ENCODE data around the gene FOXN3. TPM values are rescaled to one million over a fixed set of nuclear protein-coding genes. Genes with fewer than 3 reads are reported as not detected.

FOXN3 gene
- total and polyA plus RNA-seq, 2 experiments from 2014 or later: 98.9 to 167 TPM

DNA sequence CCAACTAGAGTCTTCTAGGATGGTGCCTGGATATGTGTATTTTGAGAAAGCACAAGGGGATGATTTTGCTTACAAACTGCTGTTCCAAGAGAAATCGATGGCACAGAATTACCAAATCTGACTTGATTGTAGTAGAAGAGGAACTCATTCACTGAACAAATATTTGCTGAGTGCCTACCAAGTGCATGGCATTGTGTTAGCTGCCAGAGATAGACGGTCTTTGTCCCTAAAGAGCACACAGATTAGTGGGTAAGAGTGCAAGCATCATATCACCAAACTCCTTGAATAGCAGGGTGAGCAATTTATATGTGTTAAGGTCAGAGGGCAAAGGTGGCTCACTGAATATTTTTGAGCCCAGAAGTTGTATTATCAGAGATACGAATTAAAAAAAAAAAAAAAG, 3.5 kb upstream of the FOXN3 start:
- Histone ChIP-seq H3K79me2 (replicated peaks; ENCODE audit: insufficient read depth) (peaks cover 89% of the 10 kb centered on the region), H3K4me1 (ENCODE audit: insufficient read depth) (peaks cover 40% of the 10 kb centered on the region), H2AFZ (no peak overlapping the region), H3K27me3 (ENCODE audit: insufficient read depth) (no peaks in the 10 kb centered on the region), H3K27ac (ENCODE audit: low read depth) (0 out of 2 replicates have a peak overlapping the region, but pooled peaks have one; percentile 52), H3K36me3 (ENCODE audit: insufficient read depth) (no peaks in the 10 kb centered on the region), H3K4me2 (no peak overlapping the region), H3K4me3 (no peak overlapping the region), H3K9me2 (ENCODE audit: insufficient read depth) (no peaks in the 10 kb centered on the region), H3F3A (replicated peaks; ENCODE audit: low read depth) (0 out of 2 replicates have a peak, but pooled peaks cover 15% of the 10 kb centered on the region), H4K20me1 (replicated peaks; ENCODE audit: insufficient read depth) (peaks cover 3% of the 10 kb centered on the region; the same call in 1 of the 2 replicates)
- H3K4me1 Mint-ChIP-seq: peaks cover 62% of the 10 kb centered on the region
- no peaks in the 10 kb centered on the region; the same call in 2 of the 3 replicates for H3K9me3 Mint-ChIP-seq
- H3K27ac Mint-ChIP-seq: no peak overlapping the region
- H3K4me3 Mint-ChIP-seq: no peak overlapping the region
- DNase-seq (ENCODE audit: low spot score): no peak
- peaks cover 29% of the 10 kb centered on the region; the same call in 2 of the 3 replicates for H3K36me3 Mint-ChIP-seq (ENCODE audit: low read depth)
- ATAC-seq: no peak
- H3K27me3 Mint-ChIP-seq (ENCODE audit: insufficient read depth, low read depth, poor library complexity): peaks cover 18% of the 10 kb centered on the region
- no peak for TF ChIP-seq ZNF331 (CRISPR knock-in tag; IDR thresholded peaks at IDR 0.05; ENCODE audit: low read depth)
- 0 out of 2 replicates have a peak, but pooled peaks have one; percentile 6 for TF ChIP-seq POLR2AphosphoS5 (IDR thresholded peaks at IDR 0.05; ENCODE audit: low read depth)

DNA sequence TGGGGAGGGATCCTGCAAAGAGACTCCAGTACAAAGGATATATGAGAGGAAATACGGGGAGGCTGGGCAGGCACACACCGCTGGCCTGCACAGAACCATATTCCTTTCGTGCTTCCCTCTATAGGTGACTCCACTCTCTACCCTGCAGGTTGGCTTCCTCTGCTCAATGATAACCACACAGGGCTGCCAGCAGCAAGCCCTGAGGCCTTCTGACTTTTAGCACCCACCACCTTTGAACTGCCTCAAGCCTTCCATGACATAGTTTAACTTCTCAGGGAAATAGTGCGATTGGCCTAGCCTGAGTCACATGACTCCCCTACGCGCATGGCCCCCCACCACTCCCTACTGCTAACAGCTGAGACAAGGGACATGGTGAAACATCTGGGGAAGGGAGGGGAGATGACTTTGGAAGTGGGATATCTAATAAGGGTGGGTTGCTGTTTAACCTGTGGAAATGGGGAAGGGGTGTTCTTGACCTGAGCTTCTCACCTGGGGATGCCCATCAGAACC, 3.0 kb upstream of the FOXN3 start:
- Mint-ChIP-seq H3K4me3 (no peak overlapping the region), H3K36me3 (ENCODE audit: low read depth) (peaks cover 32% of the 10 kb centered on the region; the same call in 2 of the 3 replicates), H3K9me3 (no peaks in the 10 kb centered on the region; the same call in 2 of the 3 replicates), H3K4me1 (peaks cover 65% of the 10 kb centered on the region), H3K27ac (peak overlapping the region; percentile 68), H3K27me3 (ENCODE audit: insufficient read depth, low read depth, poor library complexity) (peaks cover 18% of the 10 kb centered on the region)
- Histone ChIP-seq H3K36me3 (ENCODE audit: insufficient read depth) (no peaks in the 10 kb centered on the region), H3K9me2 (ENCODE audit: insufficient read depth) (no peaks in the 10 kb centered on the region), H3K27ac (ENCODE audit: low read depth) (0 out of 2 replicates have a peak overlapping the region, but pooled peaks have one; percentile 55), H3K27me3 (ENCODE audit: insufficient read depth) (no peaks in the 10 kb centered on the region), H3K4me3 (no peak overlapping the region), H3K79me2 (replicated peaks; ENCODE audit: insufficient read depth) (peaks cover 89% of the 10 kb centered on the region), H3F3A (replicated peaks; ENCODE audit: low read depth) (0 out of 2 replicates have a peak, but pooled peaks cover 15% of the 10 kb centered on the region), H4K20me1 (replicated peaks; ENCODE audit: insufficient read depth) (peaks cover 8% of the 10 kb centered on the region), H2AFZ (no peak overlapping the region), H3K4me1 (ENCODE audit: insufficient read depth) (peaks cover 45% of the 10 kb centered on the region), H3K4me2 (no peak overlapping the region)
- DNase-seq (ENCODE audit: low spot score) (no peak), ATAC-seq (no peak)
- no peak for TF ChIP-seq EZH2phosphoT487 (IDR thresholded peaks at IDR 0.05; ENCODE audit: unreplicated experiment)
- no peak for TF ChIP-seq STAT1 (IDR thresholded peaks at IDR 0.05; ENCODE audit: unreplicated experiment)
- peak; percentile 26; the same call in 1 of the 2 replicates for TF ChIP-seq POLR2AphosphoS5 (IDR thresholded peaks at IDR 0.05; ENCODE audit: low read depth)

DNA sequence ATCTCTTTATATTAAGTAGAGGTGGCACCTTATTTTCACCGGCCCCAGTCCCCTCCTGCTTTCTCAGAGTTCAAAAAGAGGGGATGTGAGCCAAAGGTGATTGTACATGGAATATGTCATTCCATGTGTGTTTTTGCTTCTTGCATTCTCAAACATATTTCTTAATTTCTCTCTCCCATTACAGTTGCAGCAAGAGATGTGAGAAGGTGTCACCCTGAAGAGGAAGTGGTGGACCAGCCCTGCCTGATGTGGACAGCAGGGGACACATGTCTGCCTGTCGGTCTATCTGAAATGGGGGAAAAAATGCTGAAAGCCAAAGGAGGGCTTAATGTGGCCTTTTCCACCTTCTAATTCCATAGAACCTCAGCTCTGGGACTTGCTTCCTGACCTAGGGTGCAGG, 1.9 kb upstream of the FOXN3 start:
- peak overlapping the region; percentile 18; the same call in 1 of the 3 replicates for H3K4me3 Mint-ChIP-seq
- peaks cover 89% of the 10 kb centered on the region for H3K79me2 ChIP-seq (replicated peaks; ENCODE audit: insufficient read depth)

More for the DNA sequence above, 1.9 kb upstream of the FOXN3 start:
- TF ChIP-seq EZH2phosphoT487 (IDR thresholded peaks at IDR 0.05; ENCODE audit: unreplicated experiment) (no peak), ZNF114 (CRISPR knock-in tag; IDR thresholded peaks at IDR 0.05) (no peak), CREB1 (CRISPR knock-in tag; IDR thresholded peaks at IDR 0.05; ENCODE audit: low read depth) (no peak), POLR2AphosphoS5 (IDR thresholded peaks at IDR 0.05; ENCODE audit: low read depth) (no peak), NANOG (IDR thresholded peaks at IDR 0.05; ENCODE audit: borderline replicate concordance) (no peak)
- TF ChIP-seq, protein P1, sequence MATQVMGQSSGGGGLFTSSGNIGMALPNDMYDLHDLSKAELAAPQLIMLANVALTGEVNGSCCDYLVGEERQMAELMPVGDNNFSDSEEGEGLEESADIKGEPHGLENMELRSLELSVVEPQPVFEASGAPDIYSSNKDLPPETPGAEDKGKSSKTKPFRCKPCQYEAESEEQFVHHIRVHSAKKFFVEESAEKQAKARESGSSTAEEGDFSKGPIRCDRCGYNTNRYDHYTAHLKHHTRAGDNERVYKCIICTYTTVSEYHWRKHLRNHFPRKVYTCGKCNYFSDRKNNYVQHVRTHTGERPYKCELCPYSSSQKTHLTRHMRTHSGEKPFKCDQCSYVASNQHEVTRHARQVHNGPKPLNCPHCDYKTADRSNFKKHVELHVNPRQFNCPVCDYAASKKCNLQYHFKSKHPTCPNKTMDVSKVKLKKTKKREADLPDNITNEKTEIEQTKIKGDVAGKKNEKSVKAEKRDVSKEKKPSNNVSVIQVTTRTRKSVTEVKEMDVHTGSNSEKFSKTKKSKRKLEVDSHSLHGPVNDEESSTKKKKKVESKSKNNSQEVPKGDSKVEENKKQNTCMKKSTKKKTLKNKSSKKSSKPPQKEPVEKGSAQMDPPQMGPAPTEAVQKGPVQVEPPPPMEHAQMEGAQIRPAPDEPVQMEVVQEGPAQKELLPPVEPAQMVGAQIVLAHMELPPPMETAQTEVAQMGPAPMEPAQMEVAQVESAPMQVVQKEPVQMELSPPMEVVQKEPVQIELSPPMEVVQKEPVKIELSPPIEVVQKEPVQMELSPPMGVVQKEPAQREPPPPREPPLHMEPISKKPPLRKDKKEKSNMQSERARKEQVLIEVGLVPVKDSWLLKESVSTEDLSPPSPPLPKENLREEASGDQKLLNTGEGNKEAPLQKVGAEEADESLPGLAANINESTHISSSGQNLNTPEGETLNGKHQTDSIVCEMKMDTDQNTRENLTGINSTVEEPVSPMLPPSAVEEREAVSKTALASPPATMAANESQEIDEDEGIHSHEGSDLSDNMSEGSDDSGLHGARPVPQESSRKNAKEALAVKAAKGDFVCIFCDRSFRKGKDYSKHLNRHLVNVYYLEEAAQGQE (IDR thresholded peaks at IDR 0.05; ENCODE audit: unreplicated experiment): no peak
- no peak for ATAC-seq
- H2AFZ ChIP-seq: no peak overlapping the region
- no peak overlapping the region for H3K4me3 ChIP-seq
- no peak for DNase-seq (ENCODE audit: low spot score)
- H3K4me2 ChIP-seq: no peak overlapping the region
- 0 out of 2 replicates have a peak, but pooled peaks cover 15% of the 10 kb centered on the region for H3F3A ChIP-seq (replicated peaks; ENCODE audit: low read depth)
- no peaks in the 10 kb centered on the region for H3K36me3 ChIP-seq (ENCODE audit: insufficient read depth)
- no peaks in the 10 kb centered on the region; the same call in 2 of the 3 replicates for H3K9me3 Mint-ChIP-seq
- H3K4me1 ChIP-seq (ENCODE audit: insufficient read depth): peaks cover 47% of the 10 kb centered on the region
- no peak overlapping the region for H3K27ac Mint-ChIP-seq
- peaks cover 16% of the 10 kb centered on the region for H3K27me3 Mint-ChIP-seq (ENCODE audit: insufficient read depth, low read depth, poor library complexity)
- peaks cover 62% of the 10 kb centered on the region for H3K4me1 Mint-ChIP-seq
- no peak overlapping the region for H3K27ac ChIP-seq (ENCODE audit: low read depth)
- H3K27me3 ChIP-seq (ENCODE audit: insufficient read depth): no peaks in the 10 kb centered on the region
- no peaks in the 10 kb centered on the region for H3K9me2 ChIP-seq (ENCODE audit: insufficient read depth)
- peaks cover 42% of the 10 kb centered on the region; the same call in 2 of the 3 replicates for H3K36me3 Mint-ChIP-seq (ENCODE audit: low read depth)
- peaks cover 18% of the 10 kb centered on the region for H4K20me1 ChIP-seq (replicated peaks; ENCODE audit: insufficient read depth)

Measured in GM23338 (cell line).